Activated CD8-positive, alpha-beta memory T cell treated with anti-CD3 and anti-CD28 coated beads for 36 hours (primary cell): Measurements from ENCODE around the gene COL24A1. TPM values are rescaled to one million over a fixed set of nuclear protein-coding genes. Genes with fewer than 3 reads are reported as not detected.
"Not testable (repeated sequence)": the region's sequence is repeated elsewhere in the genome, so short reads cannot be mapped to it uniquely, and the experiment has no call there.

Experiments used
- CTCF ChIA-PET: fragments of 350-600 bp; sonication (Branson Sonifier 250); formaldehyde crosslinking; loops from one replicate; lab custom pipeline; 2021; ENCODE audit warnings: antibody characterized with exemption; lab: Charles Lee
- POLR2A ChIA-PET: fragments of 350-600 bp; sonication (Branson Sonifier 250); formaldehyde crosslinking; loops from one replicate; lab custom pipeline; 2021; ENCODE audit warnings: antibody characterized with exemption; lab: Charles Lee
- total RNA-seq, 2 experiments: library from RNA; stranded (reverse); gene quantifications; one replicate each; pipeline ENCODE4 v1.2.3, GENCODE V29; 2021

Gene COL24A1
- total RNA-seq, 2 experiments from 2014 or later: not detected

DNA sequence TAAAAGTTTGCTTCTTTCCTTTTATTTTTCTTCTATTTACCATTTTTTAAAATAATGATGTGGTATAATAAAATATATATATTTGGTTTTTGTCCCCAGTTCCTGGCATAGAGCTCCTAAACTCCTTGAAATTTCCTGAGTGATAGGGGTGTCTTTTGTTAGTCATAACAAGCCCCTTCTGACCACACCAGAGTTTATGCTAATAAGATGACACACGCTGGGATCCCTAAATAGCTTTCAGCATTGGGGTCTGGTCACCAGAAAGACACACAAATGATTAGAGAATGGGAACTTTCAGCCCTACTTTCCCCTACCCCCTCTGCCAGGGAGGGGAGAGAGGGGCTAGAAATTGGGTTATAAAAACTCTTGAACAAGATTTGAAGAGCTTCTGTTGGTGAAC lies 56.2 kb downstream of the COL24A1 start:
- ChIA-PET POLR2A (no interaction called here), CTCF (no interaction called here)

GRCh38 chr1:86089765-86090164 lies 66.8 kb downstream of the COL24A1 start:
- POLR2A ChIA-PET: no interaction called here
- CTCF ChIA-PET: no interaction called here

GRCh38 chr1:86085741-86086409 lies 70.7 kb downstream of the COL24A1 start:
- POLR2A ChIA-PET: no interaction called here
- CTCF ChIA-PET: no interaction called here

- ChIA-PET POLR2A (no interaction called here), CTCF (no interaction called here)
Measured at GRCh38 chr1:86084998-86085397, 71.6 kb downstream of the COL24A1 start.

GRCh38 chr1:86082183-86082582 lies 74.4 kb downstream of the COL24A1 start:
- POLR2A ChIA-PET: no interaction called here
- CTCF ChIA-PET: no interaction called here

DNA sequence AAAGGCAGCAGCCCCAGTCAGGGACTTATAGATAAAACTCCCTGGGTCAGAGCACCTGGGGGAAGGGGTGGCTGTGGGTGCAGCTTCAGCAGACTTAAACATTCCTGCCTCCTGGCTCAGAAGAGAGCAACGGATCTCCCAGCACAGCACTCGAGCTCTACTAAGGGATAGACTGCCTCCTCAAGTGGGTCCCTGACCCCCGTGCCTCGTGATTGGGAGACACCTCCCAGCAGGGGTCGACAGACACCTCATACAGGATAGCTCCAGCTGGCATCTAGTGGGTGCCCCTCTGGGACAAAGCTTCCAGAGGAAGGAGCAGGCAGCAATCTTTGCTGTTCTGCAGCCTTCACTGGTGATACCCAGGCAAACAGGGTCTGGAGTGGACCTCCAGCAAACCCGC lies 84.1 kb downstream of the COL24A1 start:
- CTCF ChIA-PET, POLR2A ChIA-PET: not testable (repeated sequence)

DNA sequence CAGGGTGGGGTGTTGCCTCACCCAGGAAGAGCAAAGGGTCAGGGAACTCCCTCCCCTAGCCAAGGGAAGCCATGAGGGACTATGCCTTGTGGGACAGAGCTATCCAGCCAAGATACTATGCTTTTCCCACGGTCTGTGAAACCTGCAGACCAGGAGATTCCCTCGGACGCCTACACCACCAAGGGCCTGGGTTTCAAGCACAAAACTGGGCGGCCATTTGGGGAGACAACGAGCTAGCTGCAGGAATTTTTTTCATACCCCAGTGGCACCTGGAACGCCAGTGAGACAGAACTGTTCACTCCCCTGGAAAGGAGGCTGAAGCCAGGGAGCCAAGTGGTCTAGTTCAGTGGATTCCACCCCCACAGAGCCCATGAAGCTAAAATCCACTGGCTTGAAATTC lies 84.7 kb downstream of the COL24A1 start:
- POLR2A ChIA-PET: not testable (repeated sequence)

GRCh38 chr1:86069757-86070145 lies 86.8 kb downstream of the COL24A1 start:
- ChIA-PET CTCF (no interaction called here), POLR2A (no interaction called here)

More for the DNA sequence above, 84.7 kb downstream of the COL24A1 start:
- CTCF ChIA-PET: not testable (repeated sequence)

- ChIA-PET POLR2A (no interaction called here), CTCF (no interaction called here)
Measured at GRCh38 chr1:86068841-86069756, 87.5 kb downstream of the COL24A1 start.

DNA sequence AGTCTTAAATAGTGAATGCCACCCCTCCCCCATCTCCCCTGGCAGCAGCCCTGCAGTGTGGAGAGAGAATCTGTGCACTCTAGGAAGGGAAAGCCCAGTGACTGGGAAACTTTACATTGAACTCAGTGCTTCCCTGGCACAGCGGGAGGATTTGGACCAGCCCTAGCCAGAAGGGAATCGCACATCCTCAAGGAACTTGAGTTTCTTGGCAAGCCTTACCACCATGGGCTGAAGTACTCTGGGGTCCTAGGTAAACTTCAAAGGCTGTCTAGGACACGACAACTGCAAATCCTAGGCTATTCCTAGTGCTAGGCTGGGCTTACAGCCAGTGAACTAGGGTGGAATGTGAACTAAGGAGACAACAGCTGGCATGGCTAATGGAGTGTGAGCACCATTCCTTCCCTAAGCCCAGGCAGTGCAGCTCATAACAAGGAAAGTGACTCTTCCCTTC lies 88.3 kb downstream of the COL24A1 start:
- CTCF ChIA-PET: no interaction called here
- POLR2A ChIA-PET: no interaction called here

DNA sequence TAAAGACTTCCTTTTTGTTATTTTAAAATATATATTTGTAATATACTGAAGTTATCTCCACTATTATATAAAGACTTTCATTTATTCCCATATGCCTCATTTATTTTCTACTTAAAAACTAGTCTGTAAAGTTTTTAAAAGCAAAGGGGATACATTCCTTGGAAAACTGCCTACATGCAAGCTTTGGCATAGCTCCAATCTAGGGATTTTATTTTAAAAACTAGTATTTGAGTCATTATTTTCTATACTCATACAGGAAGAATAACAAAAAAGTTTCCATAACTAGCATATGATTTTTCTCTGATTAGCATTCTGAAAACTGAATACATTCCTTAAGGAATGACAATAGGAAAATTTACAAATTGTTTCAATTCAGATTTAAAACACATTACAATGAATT lies 88.9 kb downstream of the COL24A1 start:
- CTCF ChIA-PET: no interaction called here
- POLR2A ChIA-PET: no interaction called here

GRCh38 chr1:86064899-86065298 lies 91.7 kb downstream of the COL24A1 start:
- ChIA-PET CTCF (no interaction called here), POLR2A (no interaction called here)

DNA sequence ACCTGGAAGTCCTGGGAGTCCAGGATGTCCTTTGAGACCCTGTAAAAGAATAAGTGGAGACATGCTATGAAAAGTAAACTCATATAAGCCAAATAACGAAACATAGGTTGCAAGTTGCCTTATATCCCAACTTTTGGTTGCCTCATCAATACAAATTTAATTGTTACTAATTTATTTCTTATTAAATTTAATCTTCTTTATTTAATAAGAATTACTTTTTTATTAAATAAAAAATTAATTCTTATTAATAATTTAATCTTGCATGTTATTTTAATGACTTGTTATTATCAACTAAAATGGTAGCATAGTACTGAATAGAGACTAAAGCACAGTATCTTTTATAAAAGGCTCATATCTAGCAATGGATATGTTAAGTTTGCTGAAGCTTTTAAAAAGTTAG lies 92.9 kb downstream of the COL24A1 start:
- POLR2A ChIA-PET: no interaction called here
- CTCF ChIA-PET: no interaction called here

DNA sequence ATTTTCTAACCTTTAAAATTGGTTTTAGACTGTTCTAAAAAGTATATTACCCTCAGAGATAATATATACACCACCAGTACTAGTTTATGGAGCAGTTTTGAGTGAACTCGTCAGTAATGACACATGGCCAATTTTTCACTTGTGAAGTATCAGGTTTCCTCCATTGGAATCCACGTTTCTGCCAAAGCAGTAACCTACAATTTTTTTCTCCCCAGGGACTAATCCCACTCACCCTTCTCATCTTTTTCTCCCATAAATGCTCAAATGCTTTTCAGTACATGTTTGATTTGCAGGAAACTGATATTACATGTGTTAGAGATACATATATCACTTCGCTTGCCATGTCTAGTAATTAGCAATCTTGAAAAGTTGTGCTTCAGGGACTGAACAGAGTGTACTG lies 94.1 kb downstream of the COL24A1 start:
- ChIA-PET CTCF (no interaction called here), POLR2A (no interaction called here)

DNA sequence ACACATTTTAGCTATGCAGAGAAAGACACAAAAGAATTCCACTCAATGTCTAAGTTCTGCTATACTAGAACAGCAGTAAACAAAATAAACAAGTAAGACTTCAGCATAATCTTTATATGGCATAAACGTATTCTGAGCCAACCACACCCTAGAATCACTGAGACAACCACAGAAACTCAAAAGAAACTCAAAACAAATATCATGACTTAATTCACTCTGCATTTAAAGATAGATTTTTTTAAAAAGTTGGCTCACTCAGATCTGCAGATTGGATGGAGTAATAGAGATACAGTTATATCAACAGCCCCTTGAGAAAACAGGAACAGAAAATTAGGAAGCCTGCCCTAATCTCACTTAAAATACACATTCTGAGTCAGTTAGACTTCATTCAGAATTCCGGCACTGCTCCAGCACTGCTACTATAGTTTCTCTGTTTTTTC lies 95.0 kb downstream of the COL24A1 start:
- POLR2A ChIA-PET: no interaction called here
- CTCF ChIA-PET: no interaction called here

GRCh38 chr1:86054396-86054795 lies 102.2 kb downstream of the COL24A1 start:
- CTCF ChIA-PET: no interaction called here
- POLR2A ChIA-PET: no interaction called here

- CTCF ChIA-PET: no interaction called here
Measured at GRCh38 chr1:86052948-86053698, 103.4 kb downstream of the COL24A1 start.

DNA sequence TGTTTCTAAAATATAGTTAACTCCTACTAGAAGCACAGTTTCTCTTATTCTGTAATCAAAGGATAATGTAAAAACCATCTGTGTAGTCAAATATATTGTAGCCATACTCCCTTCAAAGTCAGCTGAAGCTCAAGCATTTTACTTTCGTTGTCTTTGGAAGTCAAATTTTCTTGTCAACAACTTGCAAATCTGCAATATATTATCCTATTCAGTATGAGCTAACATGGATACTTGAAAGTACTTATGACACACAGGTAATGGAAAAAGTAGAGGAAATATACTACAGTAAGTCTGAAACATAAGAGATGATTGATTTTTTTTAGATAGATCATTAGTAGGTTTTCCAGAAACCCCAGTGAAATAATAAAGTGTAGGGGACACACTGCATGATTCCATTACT lies 121.5 kb downstream of the COL24A1 start:
- ChIA-PET POLR2A (no interaction called here), CTCF (no interaction called here)

More at GRCh38 chr1:86052948-86053698, 103.4 kb downstream of the COL24A1 start:
- POLR2A ChIA-PET: no interaction called here

DNA sequence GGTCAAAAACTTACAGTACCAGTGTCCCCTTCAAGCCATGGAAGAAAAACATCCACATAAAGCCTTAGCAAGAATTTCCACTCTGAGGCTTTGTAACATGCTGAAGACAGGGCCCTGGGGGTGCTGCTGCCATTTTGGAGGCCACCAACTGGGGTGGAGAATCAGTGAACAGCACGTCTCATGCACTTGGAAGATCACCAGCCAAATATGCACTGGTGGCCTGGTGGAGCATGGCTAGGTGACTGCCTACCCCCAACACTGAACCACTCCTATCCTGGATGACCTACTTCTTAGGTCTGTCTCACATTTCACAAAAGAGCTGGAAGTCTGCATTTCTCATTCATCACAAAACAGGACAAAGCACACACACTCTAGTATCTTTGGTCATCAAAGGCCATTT lies 126.4 kb downstream of the COL24A1 start:
- CTCF ChIA-PET: no interaction called here
- POLR2A ChIA-PET: no interaction called here
